Stimulated activated CD4-positive, alpha-beta T cell treated with anti-CD3 and anti-CD28 coated beads, Interleukin-4, amount 100 ng/mL, for 24 hours (primary cell): ENCODE data around the gene LMF1.
"Not testable (repeated sequence)": the region's sequence is repeated elsewhere in the genome, so short reads cannot be mapped to it uniquely, and the experiment has no call there.

Experiments used
- DNase-seq: peaks from one replicate; pipeline ENCODE4 v3.0.0-alpha.2; 2020

LMF1 gene

GRCh38 chr16:821751-822150, 149.0 kb downstream of the LMF1 start:
- DNase-seq = no peak

DNA sequence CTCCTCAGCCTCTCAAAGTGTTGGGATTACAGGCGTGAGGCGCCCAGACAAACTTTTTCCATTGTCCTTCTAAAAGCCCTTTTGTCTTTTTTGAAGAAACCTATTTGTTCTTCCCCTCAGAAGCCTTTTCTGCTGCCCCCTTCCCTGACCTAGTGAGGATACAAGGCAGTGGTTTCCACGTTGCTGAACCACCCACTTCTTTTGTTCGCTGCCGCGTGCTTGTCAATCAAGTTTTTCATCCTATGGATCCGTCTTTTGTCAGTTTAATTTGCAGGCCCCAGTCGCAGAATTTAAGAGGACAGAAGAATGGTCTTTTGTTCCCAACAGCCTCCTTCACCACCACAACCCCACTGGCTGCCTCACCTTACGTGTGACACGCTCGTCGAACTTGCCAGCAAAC, 150.0 kb downstream of the LMF1 start:
- no peak for DNase-seq

DNA sequence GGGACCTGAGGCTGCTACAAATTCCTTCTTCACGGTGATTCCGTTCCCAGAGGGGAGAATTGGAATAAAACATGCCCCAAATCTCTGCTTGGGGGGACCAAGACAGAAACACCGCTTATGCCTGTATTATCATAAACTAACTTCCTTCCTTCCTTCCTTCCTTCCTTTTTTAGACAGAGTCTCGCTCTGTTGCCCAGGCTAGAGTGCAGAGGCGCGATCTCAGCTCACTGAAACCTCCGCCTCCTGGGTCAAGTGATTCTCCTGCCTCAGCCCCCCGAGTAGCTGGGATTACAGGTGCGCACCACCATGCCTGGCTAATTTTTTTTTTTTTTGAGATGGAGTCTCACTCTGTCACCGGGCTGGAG, 150.8 kb downstream of the LMF1 start:
- DNase-seq = not testable (repeated sequence)

- no peak for DNase-seq
These were observed 151.3 kb downstream of the LMF1 start for GRCh38 chr16:819336-820043.

DNA sequence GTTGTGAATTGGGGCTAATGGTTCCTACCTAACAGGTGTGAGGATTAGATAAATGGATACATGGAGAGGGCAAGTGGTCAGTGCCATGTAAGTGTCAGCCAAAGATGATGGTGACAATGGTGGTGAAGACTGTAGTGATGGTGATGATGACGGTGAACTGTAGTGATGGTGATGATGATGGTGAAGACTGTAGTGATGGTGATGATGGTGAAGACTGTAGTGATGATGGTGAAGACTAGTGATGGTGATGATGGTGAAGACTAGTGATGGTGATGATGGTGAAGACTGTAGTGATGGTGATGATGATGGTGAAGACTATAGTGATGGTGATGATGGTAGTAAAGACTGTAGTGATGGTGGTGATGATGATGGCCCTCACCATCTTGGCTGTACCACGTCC, 152.2 kb downstream of the LMF1 start:
- DNase-seq = no peak

DNA sequence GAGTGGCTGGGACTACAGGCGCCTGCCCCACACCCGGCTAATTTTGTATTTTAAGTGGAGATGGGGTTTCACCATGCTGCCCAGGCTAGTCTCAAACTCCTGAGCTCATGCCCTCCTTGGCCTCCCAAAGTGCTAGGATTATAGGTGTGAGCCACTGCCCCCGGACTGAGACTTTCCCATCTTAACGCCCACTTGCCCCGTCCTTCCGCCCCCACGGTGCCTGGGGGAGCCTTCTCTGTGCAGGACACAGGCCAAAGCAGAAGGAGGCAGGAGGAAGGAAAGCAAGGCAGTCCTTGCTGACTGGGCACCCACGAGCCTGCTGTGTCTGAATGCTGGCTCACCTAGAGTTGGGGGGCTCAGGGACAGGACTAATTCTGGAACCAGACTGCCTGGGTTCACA, 152.7 kb downstream of the LMF1 start:
- DNase-seq = no peak

DNA sequence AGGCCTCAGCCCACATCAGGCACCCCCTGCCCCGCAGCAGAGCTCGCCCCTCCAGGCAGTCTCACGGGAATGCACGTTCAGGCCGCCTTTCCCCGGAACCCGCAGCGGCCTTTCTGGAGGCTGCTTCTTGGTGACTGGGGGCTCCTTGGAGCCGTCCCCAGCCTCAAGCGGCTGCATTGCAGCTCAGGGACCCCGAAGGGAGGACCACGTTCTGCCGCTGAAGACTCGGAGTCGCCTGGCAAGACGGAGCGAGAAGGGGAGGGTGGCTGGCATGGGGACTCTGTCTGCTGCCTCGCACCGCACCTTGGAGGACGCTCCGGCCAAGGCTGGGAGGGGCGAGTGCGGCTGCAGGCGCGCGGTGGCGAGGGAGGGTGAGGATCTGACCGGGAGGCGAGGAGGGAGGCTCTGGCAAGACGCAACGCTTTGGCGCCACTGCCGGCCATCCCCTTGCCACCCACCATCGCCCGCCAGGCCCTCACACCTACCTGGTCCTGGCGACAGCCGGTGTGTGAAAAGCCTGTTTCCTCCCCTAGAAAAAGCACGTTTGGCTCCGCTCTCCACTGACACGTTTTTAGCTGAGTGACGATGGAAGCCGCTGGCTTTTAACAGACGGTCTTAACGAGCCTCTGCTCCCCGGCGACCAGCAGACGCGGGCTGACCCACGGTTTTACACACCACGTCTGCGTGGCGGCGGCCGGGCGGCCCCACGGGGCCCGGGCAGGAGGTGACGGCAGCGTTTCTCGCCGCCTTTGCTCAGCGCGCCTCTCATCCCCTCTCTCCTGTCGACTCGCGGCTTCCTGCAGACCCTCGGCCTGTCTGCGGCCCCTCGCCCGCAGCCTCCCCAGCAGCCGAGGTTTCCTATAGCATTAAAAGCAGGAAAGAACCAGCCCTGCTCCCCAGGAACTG, 153.5 kb downstream of the LMF1 start:
- no peak for DNase-seq

DNA sequence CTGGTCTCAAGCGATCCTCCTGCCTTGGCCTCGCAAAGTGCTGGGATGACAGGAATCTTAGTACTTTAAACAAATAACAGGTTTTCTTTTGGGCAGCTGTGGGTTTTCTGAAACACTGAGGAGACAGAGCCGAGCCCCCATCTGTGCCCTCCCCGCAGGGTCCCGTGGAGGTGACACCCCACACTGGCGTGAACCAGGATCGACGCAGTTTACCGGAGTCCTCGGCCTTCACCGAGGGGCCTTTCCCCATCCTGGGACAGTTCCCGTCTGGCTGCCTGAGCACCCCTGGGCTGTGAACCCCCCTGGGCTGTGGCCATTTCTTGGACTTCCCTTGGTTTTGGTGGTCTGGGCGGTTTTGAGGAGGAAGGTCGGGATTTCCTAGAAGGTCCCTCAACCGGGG, 154.9 kb downstream of the LMF1 start:
- no peak for DNase-seq

- DNase-seq = no peak
These were observed 155.8 kb downstream of the LMF1 start for GRCh38 chr16:814974-815373.

- no peak for DNase-seq
These were observed 156.8 kb downstream of the LMF1 start for GRCh38 chr16:813916-814412.

GRCh38 chr16:813204-813915, 157.4 kb downstream of the LMF1 start:
- peak; percentile 59 for DNase-seq

GRCh38 chr16:808085-808386, 162.7 kb downstream of the LMF1 start:
- DNase-seq = no peak

GRCh38 chr16:807347-808084, 163.3 kb downstream of the LMF1 start:
- peak; percentile 86 for DNase-seq

- DNase-seq = no peak
These were observed 165.3 kb downstream of the LMF1 start for GRCh38 chr16:805474-805873.

GRCh38 chr16:804193-805048, 166.4 kb downstream of the LMF1 start:
- DNase-seq = no peak

GRCh38 chr16:803754-804080, 167.1 kb downstream of the LMF1 start:
- DNase-seq = no peak
